ENCODE results near the gene KRTAP1-4.

- TF ChIP-seq CTCF (IDR thresholded peaks at IDR 0.05) (no peak), POLR2A (IDR thresholded peaks at IDR 0.05) (no peak)
Measured at GRCh38 chr17:41009936-41010335, 20.1 kb downstream of the KRTAP1-4 start.
